NCI-H146 treated with DMSO at 0.1 percent for 48 hours (cell line): Measurements from ENCODE around the gene REXO1.
"Not testable (repeated sequence)": the region's sequence is repeated elsewhere in the genome, so short reads cannot be mapped to it uniquely, and the experiment has no call there.

Experiments
- DNase-seq: peaks from one replicate; lab custom pipeline; 2025; ENCODE audit not compliant: unreplicated experiment; lab: John Stamatoyannopoulos, UW

REXO1 gene

GRCh38 chr19:1848399-1849131 lies at the start of gene REXO1:
TSS of gene REXO1 (minus strand) at chr19:1848483. CDS start at chr19:1848358, 125 bp downstream.
- peak; percentile 75 for DNase-seq

GRCh38 chr19:1896508-1896907 lies 48.2 kb upstream of the REXO1 start:
- DNase-seq = no peak

DNA sequence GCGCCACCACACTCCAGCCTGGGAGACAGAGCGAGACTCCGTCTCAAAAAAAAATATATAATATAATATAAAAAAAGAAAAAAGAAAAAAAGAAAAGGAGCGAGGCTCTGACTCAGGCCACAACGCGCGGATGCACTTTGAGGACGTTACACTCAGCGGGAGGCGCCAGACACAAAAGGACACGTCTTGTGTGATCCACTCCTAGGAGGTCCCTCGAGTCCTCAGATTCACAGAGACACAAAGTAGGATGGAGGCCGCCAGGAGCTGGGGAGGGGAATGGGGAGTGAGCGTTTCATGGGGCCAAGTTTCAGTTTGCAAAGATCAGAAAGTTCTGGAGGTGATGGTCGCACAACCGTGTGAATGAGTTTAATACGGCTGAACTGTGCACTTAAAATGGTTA lies 45.5 kb upstream of the REXO1 start:
- DNase-seq = no peak

DNA sequence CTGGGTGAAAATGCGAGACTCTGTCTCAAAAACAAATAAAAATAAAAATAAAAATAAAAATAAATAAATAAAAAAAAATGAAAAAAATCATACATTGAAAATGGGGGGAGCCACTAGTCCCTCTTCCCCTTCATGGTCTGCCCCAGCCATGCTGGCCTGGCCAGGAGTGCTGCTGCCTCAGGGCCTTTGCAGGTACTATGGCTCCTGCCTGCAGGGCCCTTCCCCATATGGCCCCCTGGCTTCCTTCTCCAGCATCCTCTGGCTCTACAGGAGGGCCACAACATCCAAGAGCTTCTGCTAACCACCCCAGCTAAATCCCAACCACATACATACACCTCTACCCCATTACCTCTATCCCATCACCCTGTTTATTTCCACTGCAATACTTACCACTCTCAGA lies 41.6 kb upstream of the REXO1 start:
- no peak for DNase-seq

DNA sequence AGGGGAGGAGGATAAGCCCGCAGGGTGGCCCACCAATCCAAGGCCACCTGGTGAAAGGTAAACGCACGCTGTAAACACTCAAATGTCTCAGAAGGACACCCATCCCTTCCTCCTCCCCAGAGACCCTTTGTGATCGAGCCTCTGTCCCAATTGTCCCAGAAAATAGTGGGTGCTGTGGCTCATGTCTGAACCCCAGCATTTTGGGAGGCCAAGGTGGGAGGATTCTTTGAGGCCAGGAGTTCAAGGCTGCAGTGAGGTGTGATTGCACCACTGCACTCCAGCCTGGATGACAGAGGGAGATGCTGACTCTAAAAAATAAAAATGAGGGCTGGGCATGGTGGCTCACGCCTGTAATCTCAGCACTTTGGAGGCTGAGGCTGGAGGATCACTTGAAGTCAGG lies 40.1 kb upstream of the REXO1 start:
- DNase-seq = no peak

GRCh38 chr19:1886360-1886759 lies 38.1 kb upstream of the REXO1 start:
- not testable (repeated sequence) for DNase-seq

- peak; percentile 45 for DNase-seq
Measured at GRCh38 chr19:1885398-1886119, 37.3 kb upstream of the REXO1 start, which contains the start of gene ABHD17A. TSS of gene ABHD17A (minus strand) at chr19:1885496. CDS start at chr19:1881566, 3,930 bp downstream.

DNA sequence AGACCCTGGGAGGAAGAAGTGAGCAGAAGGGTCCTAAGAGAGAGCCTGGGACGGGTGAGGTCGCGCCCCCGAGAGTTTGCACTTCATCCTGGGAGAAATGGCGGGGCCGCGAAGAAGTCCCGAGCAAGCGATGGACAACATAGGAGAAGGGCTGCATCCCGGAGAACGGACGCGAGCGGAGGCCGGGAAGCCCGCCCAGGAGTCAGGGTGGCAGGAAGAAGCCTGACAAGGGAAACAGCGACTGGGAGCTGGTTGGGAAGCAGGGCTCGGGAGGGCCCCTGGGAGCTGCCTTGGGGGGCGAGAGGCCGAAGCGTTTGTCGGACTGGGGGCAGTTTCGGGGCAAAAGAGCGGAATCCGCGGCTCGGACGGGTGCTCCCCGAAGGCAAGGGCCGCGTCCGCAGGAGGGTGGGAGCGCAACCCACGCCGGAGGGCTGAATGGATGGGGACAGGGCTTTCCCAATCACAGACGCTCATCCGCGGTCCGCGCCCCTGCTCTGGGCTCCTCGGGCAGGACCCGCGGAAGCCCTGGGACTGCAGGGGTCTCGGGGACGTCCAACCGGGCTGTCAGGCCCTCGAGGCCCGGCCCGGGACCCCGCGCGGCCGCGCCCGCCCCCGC lies 36.5 kb upstream of the REXO1 start:
- DNase-seq = no peak

GRCh38 chr19:1884291-1884718 lies 36.0 kb upstream of the REXO1 start:
- DNase-seq = no peak

- DNase-seq = no peak
Measured at GRCh38 chr19:1883784-1884183, 35.5 kb upstream of the REXO1 start.

DNA sequence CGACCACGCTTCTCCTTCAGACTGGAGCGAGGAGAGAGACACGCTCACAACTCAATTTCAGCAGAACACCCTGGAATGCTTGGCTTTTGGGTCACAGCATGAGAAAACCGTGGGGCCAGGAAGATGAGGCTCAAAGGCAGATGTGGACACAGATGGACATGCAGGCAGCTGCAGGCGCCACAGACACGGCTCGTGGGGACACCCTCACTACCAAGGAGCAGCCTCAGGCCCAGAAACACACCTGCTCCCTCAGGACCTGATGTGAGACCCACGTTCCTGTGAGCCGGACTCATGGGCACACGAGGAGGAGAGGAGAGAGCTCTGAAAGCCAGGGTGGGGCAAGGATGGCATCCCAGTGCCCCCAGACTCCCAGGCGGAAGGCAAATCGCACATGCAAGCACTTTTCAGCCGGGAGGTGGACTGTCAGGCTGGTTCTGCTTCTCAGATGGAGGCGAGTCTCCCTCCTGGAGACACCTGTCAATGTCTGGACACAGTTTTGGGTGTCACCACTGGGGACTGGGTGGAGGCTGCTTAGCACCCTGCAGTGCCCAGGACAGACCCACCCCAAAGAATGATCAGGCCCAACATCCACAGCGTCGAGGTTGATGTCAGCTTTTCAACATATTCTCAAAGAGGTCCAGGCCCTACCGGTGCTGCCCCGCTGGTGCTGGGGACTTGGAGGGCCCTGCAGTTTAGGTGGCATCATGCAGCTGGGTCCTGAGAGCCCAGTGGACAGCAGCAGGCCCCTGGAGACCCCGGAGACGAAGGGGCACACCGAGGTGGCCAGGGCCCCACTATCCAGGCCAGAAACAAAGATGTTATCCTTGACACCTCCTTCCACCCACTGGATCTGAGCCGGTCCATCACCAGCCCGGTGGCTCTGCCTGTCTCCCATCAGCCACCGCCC lies 34.8 kb upstream of the REXO1 start:
- DNase-seq = no peak

- DNase-seq = no peak
Measured at GRCh38 chr19:1882089-1882785, 34.0 kb upstream of the REXO1 start.

GRCh38 chr19:1881393-1882088 lies 33.3 kb upstream of the REXO1 start:
- DNase-seq = not testable (repeated sequence)

GRCh38 chr19:1880611-1881392 lies 32.5 kb upstream of the REXO1 start:
- DNase-seq = no peak

DNA sequence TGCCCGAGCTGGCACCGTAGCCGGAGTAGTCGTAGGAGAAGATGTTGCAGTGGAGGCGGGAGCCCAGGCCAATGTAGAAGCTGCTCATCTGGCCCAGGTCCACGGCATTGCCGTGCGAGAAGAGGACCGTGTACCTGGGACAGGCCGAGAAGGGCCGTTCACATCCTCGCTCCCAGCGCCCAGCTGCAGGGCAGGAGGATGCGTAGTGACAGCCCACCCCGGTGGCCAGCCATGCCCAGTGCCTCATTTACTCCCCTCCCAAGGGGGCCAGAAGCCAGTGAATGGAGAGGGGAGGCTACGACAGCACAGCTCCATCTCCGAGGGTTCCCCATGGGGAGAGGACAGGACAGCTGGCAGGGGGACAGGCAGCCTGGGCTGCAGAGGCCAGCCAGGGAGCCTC lies 31.7 kb upstream of the REXO1 start:
- not testable (repeated sequence) for DNase-seq

- DNase-seq = not testable (repeated sequence)
Measured at GRCh38 chr19:1878583-1878982, 30.3 kb upstream of the REXO1 start.

DNA sequence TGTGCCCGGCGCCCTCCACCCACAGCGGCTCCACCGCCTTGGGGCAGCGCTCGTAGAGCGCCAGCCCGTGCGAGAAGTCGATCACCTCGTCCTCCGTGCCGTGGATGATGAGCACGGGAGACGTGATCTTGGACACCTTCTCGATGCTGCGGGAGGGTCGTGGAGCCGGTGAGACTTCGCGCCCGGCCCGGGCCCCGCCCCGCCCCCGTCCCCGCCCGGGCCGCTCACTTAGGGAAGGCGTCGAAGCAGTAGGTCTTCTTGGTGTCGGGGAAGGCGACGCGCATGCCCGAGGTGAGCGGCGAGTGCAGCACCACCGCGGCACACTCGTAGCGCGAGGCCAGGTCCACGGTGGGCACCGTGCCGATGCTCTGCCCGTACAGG lies 29.0 kb upstream of the REXO1 start:
- not testable (repeated sequence) for DNase-seq

DNA sequence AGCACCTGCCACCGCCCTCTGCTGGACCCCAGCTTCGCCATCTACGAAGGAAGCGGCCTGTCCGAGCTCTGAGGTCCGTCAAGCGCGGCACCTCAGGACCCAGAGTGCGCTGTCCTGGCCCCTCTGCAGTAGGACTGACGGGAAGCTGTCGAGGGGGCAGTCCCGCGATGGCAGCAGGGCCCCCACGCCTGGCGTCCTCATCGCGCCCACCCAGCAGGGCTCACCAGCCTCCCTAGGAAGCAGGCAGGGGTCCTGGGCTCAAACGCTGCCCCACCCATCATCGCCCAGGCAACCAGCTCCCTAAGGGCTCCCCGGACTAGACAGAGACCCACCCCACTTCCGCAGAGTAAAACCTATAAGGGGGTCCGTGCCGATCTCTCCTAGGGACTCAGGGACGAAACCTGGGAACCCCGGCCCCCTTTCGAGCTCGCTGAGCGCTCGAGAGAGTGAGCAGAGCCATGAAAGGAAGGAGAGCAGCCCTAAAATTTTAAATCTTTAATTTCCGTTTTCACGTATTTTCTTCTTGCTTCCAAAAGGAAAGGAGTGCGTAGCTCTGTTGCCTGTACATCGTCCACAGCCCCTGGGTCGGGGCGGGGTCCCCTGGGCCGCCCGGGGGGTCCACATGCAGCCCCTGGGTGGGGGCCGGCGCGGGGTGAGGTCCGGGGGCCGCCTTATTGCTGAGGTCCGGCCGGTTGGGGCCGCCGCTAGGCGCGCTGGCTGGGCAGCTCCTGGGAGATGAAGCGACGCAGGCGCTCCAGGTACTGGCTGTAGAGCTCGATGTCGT lies 28.4 kb upstream of the REXO1 start:
- not testable (repeated sequence) for DNase-seq
